Peyer's patch (tissue), 4 donors: Measurements from ENCODE around the gene POR.

ENCODE experiments used
- CTCF ChIP-seq, 6 experiments: fragments of 450-650 bp in 4 of 6; fragments of 200-600 bp in 2 of 6; sonication (generic) in 1 of 6; IDR thresholded peaks; one replicate each; pipeline ENCODE4 v1.5.1; 2017 to 2019; ENCODE audit warnings: antibody characterized with exemption in 6 of 6, mild to moderate bottlenecking in 3 of 6, moderate library complexity in 1 of 6
- POLR2A ChIP-seq, 2 donors: fragments of 450-650 bp; IDR thresholded peaks; one replicate each; pipeline ENCODE4 v1.5.1; 2017; ENCODE audit warnings: antibody characterized with exemption in 2 of 2, mild to moderate bottlenecking in 2 of 2, moderate library complexity in 2 of 2

GRCh38 chr7:75961218-75961617 is 46.3 kb downstream of the POR start:
- TF ChIP-seq POLR2A (IDR thresholded peaks at IDR 0.05) = no peak
- TF ChIP-seq CTCF (IDR thresholded peaks at IDR 0.05) = no peak
